Measurements from ENCODE around the gene TTR. TPM values are rescaled to one million over a fixed set of nuclear protein-coding genes. Genes with fewer than 3 reads are reported as not detected.

TTR gene
- total and polyA plus RNA-seq, 2 of the 13 experiments (the other 11 are each of a cell fraction or from before 2014, with no cell fraction given) = 91.3 to 496 TPM

DNA sequence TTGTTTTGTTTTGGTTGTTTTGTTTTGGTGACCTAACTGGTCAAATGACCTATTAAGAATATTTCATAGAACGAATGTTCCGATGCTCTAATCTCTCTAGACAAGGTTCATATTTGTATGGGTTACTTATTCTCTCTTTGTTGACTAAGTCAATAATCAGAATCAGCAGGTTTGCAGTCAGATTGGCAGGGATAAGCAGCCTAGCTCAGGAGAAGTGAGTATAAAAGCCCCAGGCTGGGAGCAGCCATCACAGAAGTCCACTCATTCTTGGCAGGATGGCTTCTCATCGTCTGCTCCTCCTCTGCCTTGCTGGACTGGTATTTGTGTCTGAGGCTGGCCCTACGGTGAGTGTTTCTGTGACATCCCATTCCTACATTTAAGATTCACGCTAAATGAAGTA, at the start of gene TTR (continued):
- TF ChIP-seq, protein P1, sequence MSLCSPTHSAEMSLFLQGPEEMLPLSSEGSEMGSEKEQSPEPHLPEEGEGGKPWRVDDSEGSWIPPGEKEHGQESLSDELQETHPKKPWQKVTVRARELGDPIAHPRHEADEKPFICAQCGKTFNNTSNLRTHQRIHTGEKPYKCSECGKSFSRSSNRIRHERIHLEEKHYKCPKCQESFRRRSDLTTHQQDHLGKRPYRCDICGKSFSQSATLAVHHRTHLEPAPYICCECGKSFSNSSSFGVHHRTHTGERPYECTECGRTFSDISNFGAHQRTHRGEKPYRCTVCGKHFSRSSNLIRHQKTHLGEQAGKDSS (CRISPR knock-in tag; IDR thresholded peaks at IDR 0.05; ENCODE audit: borderline replicate concordance, low read depth) = no peak
- TF ChIP-seq KLF6 (CRISPR knock-in tag; IDR thresholded peaks at IDR 0.05) (0 out of 2 replicates have a peak, but pooled peaks have one; percentile 42), RFX3 (CRISPR knock-in tag; IDR thresholded peaks at IDR 0.05) (no peak), SALL1 (CRISPR knock-in tag; IDR thresholded peaks at IDR 0.05) (peak; percentile 97), RCOR2 (CRISPR knock-in tag; IDR thresholded peaks at IDR 0.05) (0 out of 2 replicates have a peak, but pooled peaks have one; percentile 65), NFYB (CRISPR knock-in tag; IDR thresholded peaks at IDR 0.05) (no peak), ZNF510 (CRISPR knock-in tag; IDR thresholded peaks at IDR 0.05; ENCODE audit: low read depth) (no peak), PAX8 (CRISPR knock-in tag; IDR thresholded peaks at IDR 0.05; ENCODE audit: borderline replicate concordance) (no peak), MED8 (CRISPR knock-in tag; IDR thresholded peaks at IDR 0.05; ENCODE audit: insufficient replicate concordance) (peak; percentile 34), NFE2L2 (IDR thresholded peaks at IDR 0.05; ENCODE audit: low read length) (no peak), ZFP90 (CRISPR knock-in tag; IDR thresholded peaks at IDR 0.05; ENCODE audit: borderline replicate concordance) (no peak), ZNF451 (CRISPR knock-in tag; IDR thresholded peaks at IDR 0.05) (no peak), JUND (CRISPR knock-in tag; IDR thresholded peaks at IDR 0.05) (0 out of 2 replicates have a peak, but pooled peaks have one; percentile 30), ARNT (IDR thresholded peaks at IDR 0.05) (no peak), JUN (CRISPR knock-in tag; IDR thresholded peaks at IDR 0.05) (no peak)
- TF ChIP-seq, protein P2, sequence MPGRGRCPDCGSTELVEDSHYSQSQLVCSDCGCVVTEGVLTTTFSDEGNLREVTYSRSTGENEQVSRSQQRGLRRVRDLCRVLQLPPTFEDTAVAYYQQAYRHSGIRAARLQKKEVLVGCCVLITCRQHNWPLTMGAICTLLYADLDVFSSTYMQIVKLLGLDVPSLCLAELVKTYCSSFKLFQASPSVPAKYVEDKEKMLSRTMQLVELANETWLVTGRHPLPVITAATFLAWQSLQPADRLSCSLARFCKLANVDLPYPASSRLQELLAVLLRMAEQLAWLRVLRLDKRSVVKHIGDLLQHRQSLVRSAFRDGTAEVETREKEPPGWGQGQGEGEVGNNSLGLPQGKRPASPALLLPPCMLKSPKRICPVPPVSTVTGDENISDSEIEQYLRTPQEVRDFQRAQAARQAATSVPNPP (CRISPR knock-in tag; IDR thresholded peaks at IDR 0.05) = no peak
- TF ChIP-seq, protein P3, sequence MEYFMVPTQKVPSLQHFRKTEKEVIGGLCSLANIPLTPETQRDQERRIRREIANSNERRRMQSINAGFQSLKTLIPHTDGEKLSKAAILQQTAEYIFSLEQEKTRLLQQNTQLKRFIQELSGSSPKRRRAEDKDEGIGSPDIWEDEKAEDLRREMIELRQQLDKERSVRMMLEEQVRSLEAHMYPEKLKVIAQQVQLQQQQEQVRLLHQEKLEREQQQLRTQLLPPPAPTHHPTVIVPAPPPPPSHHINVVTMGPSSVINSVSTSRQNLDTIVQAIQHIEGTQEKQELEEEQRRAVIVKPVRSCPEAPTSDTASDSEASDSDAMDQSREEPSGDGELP (IDR thresholded peaks at IDR 0.05; ENCODE audit: borderline replicate concordance, low read depth) = peak; percentile 51; the same call in 1 of the 2 replicates
- TF ChIP-seq, protein P4, sequence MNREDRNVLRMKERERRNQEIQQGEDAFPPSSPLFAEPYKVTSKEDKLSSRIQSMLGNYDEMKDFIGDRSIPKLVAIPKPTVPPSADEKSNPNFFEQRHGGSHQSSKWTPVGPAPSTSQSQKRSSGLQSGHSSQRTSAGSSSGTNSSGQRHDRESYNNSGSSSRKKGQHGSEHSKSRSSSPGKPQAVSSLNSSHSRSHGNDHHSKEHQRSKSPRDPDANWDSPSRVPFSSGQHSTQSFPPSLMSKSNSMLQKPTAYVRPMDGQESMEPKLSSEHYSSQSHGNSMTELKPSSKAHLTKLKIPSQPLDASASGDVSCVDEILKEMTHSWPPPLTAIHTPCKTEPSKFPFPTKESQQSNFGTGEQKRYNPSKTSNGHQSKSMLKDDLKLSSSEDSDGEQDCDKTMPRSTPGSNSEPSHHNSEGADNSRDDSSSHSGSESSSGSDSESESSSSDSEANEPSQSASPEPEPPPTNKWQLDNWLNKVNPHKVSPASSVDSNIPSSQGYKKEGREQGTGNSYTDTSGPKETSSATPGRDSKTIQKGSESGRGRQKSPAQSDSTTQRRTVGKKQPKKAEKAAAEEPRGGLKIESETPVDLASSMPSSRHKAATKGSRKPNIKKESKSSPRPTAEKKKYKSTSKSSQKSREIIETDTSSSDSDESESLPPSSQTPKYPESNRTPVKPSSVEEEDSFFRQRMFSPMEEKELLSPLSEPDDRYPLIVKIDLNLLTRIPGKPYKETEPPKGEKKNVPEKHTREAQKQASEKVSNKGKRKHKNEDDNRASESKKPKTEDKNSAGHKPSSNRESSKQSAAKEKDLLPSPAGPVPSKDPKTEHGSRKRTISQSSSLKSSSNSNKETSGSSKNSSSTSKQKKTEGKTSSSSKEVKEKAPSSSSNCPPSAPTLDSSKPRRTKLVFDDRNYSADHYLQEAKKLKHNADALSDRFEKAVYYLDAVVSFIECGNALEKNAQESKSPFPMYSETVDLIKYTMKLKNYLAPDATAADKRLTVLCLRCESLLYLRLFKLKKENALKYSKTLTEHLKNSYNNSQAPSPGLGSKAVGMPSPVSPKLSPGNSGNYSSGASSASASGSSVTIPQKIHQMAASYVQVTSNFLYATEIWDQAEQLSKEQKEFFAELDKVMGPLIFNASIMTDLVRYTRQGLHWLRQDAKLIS (CRISPR knock-in tag; IDR thresholded peaks at IDR 0.05) = 0 out of 2 replicates have a peak, but pooled peaks have one; percentile 55
- TF ChIP-seq, protein P5, sequence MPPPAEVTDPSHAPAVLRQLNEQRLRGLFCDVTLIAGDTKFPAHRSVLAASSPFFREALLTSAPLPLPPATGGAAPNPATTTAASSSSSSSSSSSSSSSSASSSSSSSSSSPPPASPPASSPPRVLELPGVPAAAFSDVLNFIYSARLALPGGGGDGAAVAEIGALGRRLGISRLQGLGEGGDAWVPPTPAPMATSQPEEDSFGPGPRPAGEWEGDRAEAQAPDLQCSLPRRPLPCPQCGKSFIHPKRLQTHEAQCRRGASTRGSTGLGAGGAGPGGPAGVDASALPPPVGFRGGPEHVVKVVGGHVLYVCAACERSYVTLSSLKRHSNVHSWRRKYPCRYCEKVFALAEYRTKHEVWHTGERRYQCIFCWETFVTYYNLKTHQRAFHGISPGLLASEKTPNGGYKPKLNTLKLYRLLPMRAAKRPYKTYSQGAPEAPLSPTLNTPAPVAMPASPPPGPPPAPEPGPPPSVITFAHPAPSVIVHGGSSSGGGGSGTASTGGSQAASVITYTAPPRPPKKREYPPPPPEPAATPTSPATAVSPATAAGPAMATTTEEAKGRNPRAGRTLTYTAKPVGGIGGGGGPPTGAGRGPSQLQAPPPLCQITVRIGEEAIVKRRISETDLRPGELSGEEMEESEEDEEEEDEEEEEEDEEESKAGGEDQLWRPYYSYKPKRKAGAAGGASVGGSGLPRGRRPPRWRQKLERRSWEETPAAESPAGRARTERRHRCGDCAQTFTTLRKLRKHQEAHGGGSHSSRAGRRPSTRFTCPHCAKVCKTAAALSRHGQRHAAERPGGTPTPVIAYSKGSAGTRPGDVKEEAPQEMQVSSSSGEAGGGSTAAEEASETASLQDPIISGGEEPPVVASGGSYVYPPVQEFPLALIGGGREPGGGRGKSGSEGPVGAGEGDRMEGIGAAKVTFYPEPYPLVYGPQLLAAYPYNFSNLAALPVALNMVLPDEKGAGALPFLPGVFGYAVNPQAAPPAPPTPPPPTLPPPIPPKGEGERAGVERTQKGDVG (CRISPR knock-in tag; IDR thresholded peaks at IDR 0.05; ENCODE audit: borderline replicate concordance) = no peak
- TF ChIP-seq, protein P6, sequence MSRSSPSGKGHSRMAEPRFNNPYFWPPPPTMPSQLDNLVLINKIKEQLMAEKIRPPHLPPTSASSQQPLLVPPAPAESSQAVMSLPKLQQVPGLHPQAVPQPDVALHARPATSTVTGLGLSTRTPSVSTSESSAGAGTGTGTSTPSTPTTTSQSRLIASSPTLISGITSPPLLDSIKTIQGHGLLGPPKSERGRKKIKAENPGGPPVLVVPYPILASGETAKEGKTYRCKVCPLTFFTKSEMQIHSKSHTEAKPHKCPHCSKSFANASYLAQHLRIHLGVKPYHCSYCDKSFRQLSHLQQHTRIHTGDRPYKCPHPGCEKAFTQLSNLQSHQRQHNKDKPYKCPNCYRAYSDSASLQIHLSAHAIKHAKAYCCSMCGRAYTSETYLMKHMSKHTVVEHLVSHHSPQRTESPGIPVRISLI (CRISPR knock-in tag; IDR thresholded peaks at IDR 0.05; ENCODE audit: borderline replicate concordance) = no peak

Measured in HepG2 (cell line).